Psoas muscle (tissue), 8 donors: ENCODE measurements around the gene BMPER. TPM values are rescaled to one million over a fixed set of nuclear protein-coding genes. Genes with fewer than 3 reads are reported as not detected.

Experiments used
- ATAC-seq, 4 donors: fragments of 200-7000 bp; cut with Tn5 transposase; one replicate each; pipeline ENCODE4 v1.9.1; 2020; ENCODE audit warnings: moderate library complexity in 3 of 4, mild to moderate bottlenecking in 2 of 4
- DNase-seq, 2 donors: peaks; one replicate each; pipeline ENCODE4 v3.0.0-alpha.2; 2020
- H3K27ac ChIP-seq: fragments of 200-600 bp; one replicate; pipeline ENCODE4 v1.8.0; 2022
- H3K27me3 ChIP-seq, 3 donors: fragments of 200-600 bp in 1 of 3; one replicate each; pipeline versions ENCODE4 v1.6.1 to v1.8.0; 2013 to 2022; ENCODE audit warnings: low read length in 2 of 3, mild to moderate bottlenecking in 2 of 3, moderate library complexity in 1 of 3; ENCODE audit not compliant: insufficient read depth in 3 of 3
- H3K36me3 ChIP-seq, 2 donors: fragments of 200-600 bp in 1 of 2; one replicate each; pipeline versions ENCODE4 v1.6.1 to v1.8.0; 2013 to 2022; ENCODE audit warnings: low read depth in 1 of 2, mild to moderate bottlenecking in 1 of 2, moderate library complexity in 1 of 2; ENCODE audit not compliant: insufficient read depth in 1 of 2
- H3K4me1 ChIP-seq: fragments of 200-600 bp; one replicate; pipeline ENCODE4 v1.8.0; 2022
- H3K4me3 ChIP-seq: fragments of 200-600 bp; one replicate; pipeline ENCODE4 v1.8.0; 2022; ENCODE audit warnings: mild to moderate bottlenecking
- H3K9me3 ChIP-seq: fragments of 200-600 bp; one replicate; pipeline ENCODE4 v1.8.0; 2022
- WGBS, 3 donors: extraction: QIAGEN DNeasy Blood & Tissue Kit; methylation state at CpG; one replicate each; pipeline versions ENCODE4 v1.1.6 to v1.1.7; 2013; 5-methylcytosine and 5-hydroxymethylcytosine counted together
- intact Hi-C, 2 donors: fragments of 100-400 bp; cut with DNase I; formaldehyde crosslinking; loops; one replicate each; pipeline versions ENCODE4 v1.11.0 to v1.14.2; 2022
- polyA plus RNA-seq, 3 donors: library from polyadenylated mRNA; stranded (reverse); fragments of 200-250 nt; gene quantifications; one replicate each; pipeline ENCODE4 v1.2.3, GENCODE V29; 2013
- total RNA-seq, 4 donors: library from RNA; stranded (reverse); fragmentation: NEBNext Ultra II Directional in 2 of 4; extraction: Animal tissue kit (Norgen Biotek cat#: 25700) in 2 of 4; gene quantifications; one replicate each; pipeline versions ENCODE4 v1.2.1 to v1.2.4, GENCODE V29; 2021 to 2023
- TF ChIP-seq, protein P1 (sequence below): fragments of 200-600 bp; IDR thresholded peaks from one replicate; pipeline ENCODE4 v1.8.0; 2022; ENCODE audit warnings: antibody characterized with exemption
- donor health status: healthy with polysubstance abuse.
- donor health status: DM: no; HTN: no; CAD: no; lungs with moderate emphysema.
- donor health status: Bipolar disorder and iron deficiency.
- donor health status: healthy.
- donor health status: DM: yes; HTN: yes; CAD: no.
- donor health status: DM: no; HTN: no; CAD: no.
- donor health status: DM: no; HTN: no; CAD: no.
- donor health status: DM: yes; HTN: yes; CAD: no.

Gene BMPER
- total and polyA plus RNA-seq, 7 donors, result 1.0 to 7.6 (median 2.4) TPM

DNA sequence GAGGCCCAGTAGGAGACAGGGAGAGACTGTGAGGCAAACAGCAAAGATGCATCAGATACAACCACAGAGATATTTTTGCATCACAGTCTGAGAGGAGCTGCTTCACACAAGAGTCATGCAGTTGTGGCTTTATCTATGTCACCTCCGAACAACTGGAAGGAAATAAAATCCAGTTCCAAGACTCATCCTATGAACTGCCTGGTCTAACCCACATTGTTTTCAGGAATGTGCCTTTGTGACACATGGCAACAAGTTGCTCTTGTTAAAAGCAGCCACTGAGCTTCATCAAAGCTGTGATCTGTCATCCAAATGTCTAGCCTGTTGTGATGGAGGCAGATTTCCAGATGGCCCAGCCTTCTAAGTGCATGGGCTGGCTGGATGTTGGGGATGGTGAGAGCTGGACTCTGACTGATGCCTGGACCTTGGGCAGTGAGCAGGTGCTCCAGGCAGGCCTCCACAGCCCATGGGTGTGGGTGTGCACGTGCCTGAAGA lies 255.0 kb downstream of the BMPER start:
- intact Hi-C loops, result no loop called here
- H3K4me1 ChIP-seq, result peaks cover 34% of the 10 kb centered on the region
- H3K36me3 ChIP-seq, result no peaks in the 10 kb centered on the region
- no peaks in the 10 kb centered on the region for H3K27me3 ChIP-seq
- ATAC-seq (peak in 3 of 4 donors; percentile 38 to 81 (median 57)), DNase-seq (peak in 1 of 2 donors; percentile 32)
- H3K4me3 ChIP-seq, result no peak overlapping the region
- no peaks in the 10 kb centered on the region for H3K9me3 ChIP-seq
- H3K27ac ChIP-seq, result no peak overlapping the region
- TF ChIP-seq, protein P1, sequence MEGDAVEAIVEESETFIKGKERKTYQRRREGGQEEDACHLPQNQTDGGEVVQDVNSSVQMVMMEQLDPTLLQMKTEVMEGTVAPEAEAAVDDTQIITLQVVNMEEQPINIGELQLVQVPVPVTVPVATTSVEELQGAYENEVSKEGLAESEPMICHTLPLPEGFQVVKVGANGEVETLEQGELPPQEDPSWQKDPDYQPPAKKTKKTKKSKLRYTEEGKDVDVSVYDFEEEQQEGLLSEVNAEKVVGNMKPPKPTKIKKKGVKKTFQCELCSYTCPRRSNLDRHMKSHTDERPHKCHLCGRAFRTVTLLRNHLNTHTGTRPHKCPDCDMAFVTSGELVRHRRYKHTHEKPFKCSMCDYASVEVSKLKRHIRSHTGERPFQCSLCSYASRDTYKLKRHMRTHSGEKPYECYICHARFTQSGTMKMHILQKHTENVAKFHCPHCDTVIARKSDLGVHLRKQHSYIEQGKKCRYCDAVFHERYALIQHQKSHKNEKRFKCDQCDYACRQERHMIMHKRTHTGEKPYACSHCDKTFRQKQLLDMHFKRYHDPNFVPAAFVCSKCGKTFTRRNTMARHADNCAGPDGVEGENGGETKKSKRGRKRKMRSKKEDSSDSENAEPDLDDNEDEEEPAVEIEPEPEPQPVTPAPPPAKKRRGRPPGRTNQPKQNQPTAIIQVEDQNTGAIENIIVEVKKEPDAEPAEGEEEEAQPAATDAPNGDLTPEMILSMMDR, result no peak
- 76 to 83% (median 78%) methylated on average over 2 of the region's 2 CpGs for WGBS, 3 donors

DNA sequence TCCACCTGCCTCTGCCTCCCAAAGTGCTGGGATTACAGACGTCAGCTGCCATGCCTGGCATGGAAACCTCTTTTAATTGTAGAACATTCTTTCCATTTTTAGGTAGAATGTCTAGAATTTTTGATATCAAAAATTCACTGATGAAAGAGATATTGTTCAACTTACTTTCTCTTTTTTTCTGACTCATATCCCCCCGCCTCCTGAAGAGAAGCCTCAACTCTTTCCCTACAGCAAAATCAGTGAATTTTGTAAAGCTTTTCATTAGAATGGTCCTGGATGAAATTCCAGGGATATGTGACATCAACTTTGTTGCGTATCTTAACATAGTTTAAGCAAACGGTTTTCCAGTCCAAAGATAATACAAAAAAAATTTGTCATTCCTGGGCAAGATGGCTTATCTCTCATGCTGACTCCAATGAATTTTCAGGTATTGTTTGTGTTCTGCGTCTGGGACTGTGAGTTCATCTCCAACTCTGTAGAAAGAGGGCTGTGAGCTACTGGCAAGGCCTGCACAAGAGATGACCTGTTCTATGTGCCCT lies 256.8 kb downstream of the BMPER start:
- Histone ChIP-seq H3K4me1 (peaks cover 33% of the 10 kb centered on the region), H3K27ac (no peak overlapping the region), H3K27me3 (no peaks in the 10 kb centered on the region), H3K4me3 (no peak overlapping the region), H3K36me3 (no peaks in the 10 kb centered on the region), H3K9me3 (no peaks in the 10 kb centered on the region)
- TF ChIP-seq, protein P1, result no peak
- intact Hi-C loops, result no loop called here
- 88 to 91% (median 88%) methylated on average over 5 of the region's 5 CpGs for WGBS, 3 donors
- DNase-seq, result no peak
- ATAC-seq, result no peak

- ATAC-seq, result no peak
- no peak for DNase-seq
- peaks cover 27% of the 10 kb centered on the region for H3K4me1 ChIP-seq
- no peak overlapping the region for H3K27ac ChIP-seq
- H3K4me3 ChIP-seq, result no peak overlapping the region
- intact Hi-C loops, result no loop called here
- no peaks in the 10 kb centered on the region for H3K36me3 ChIP-seq
- no peaks in the 10 kb centered on the region for H3K9me3 ChIP-seq
- TF ChIP-seq, protein P1, result no peak
- H3K27me3 ChIP-seq, result no peaks in the 10 kb centered on the region
- 67 to 76% (median 75%) methylated on average over 3 of the region's 3 CpGs for WGBS, 3 donors
These were observed 257.3 kb downstream of the BMPER start for GRCh38 chr7:34162677-34163076.

GRCh38 chr7:34163956-34164355 lies 258.6 kb downstream of the BMPER start:
- DNase-seq (no peak), ATAC-seq (no peak)
- WGBS, 3 donors, result 85 to 100% (median 90%) methylated on average over 1 of the region's 1 CpG
- Histone ChIP-seq H3K27me3 (no peaks in the 10 kb centered on the region), H3K9me3 (no peaks in the 10 kb centered on the region), H3K4me1 (peaks cover 17% of the 10 kb centered on the region), H3K36me3 (no peaks in the 10 kb centered on the region), H3K4me3 (no peak overlapping the region), H3K27ac (no peak overlapping the region)
- TF ChIP-seq, protein P1, result no peak
- intact Hi-C loops, result loop anchor here (2.0 kb wide), 2 partner anchors 67 to 71 kb away; no protein-coding TSS in a partner anchor

DNA sequence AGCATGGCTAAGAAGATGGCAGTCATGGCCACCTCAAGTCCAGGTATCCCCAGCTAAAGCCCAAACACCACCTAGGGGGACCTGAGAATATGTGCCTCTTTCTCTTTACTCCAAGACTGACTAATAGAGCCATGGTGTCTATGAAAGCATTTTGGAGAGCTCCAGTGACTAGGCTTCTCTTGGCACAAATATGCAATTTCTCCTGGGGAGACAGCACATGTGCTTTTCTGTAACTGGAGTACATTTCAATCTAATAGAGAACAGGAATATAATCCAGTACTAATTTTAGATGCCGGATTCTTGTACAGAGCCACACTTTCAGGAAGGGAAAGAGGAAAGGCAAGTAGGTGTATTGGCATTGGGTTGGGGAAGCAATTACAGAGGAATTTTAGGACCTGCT lies 260.1 kb downstream of the BMPER start:
- intact Hi-C loops, result loop anchor here (2.0 to 5.0 kb wide), 3 partner anchors 33 to 73 kb away; no protein-coding TSS in a partner anchor

More for the DNA sequence above, 260.1 kb downstream of the BMPER start:
- no peak for DNase-seq
- no peaks in the 10 kb centered on the region for H3K36me3 ChIP-seq
- H3K27ac ChIP-seq, result peak overlapping the region; percentile 74
- ATAC-seq, result peak; percentile 83 to 95 (median 89)
- TF ChIP-seq, protein P1, result no peak
- WGBS, 3 donors, result 7 to 16% (median 13%) methylated on average over 1 of the region's 1 CpG
- peaks cover 17% of the 10 kb centered on the region for H3K4me1 ChIP-seq
- H3K4me3 ChIP-seq, result no peak overlapping the region
- no peaks in the 10 kb centered on the region for H3K27me3 ChIP-seq
- no peaks in the 10 kb centered on the region for H3K9me3 ChIP-seq
